ENCODE results near the gene RARS1. TPM values are rescaled to one million over a fixed set of nuclear protein-coding genes. Genes with fewer than 3 reads are reported as not detected.

RARS1 gene
- total RNA-seq, 4 donors from 2014 or later, result 51.3 to 89.1 (median 75.9) TPM

DNA sequence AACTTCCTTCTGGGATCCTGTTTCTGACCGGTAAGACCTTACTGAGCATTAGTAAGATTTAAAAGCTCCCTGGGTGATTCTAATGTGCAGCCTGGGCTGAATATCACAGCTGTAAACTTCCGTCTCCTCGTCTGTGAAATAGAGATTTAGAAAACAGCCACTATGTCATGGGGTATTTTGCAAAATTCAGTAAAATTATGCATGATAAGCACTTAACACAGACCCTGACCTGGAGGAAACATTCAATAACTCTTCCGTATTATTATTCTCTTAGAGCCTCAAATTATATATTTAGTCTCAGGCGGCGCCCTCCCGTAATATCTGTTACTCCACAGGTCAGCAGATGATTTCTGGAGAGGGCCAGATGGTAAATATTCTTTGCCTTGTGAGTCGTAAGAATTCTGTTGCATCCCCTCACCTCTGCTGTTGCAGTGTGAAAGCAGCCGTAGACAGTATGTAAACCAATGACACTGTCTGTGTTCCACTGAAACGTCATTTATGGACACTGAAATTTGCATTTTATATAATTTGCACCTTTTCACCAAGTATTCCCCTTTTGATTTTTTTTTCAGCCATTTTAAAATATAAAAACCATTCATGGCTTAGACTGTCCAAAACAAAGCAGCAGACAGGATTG lies 39.2 kb upstream of the RARS1 start:
- H3K27ac ChIP-seq, result no peak overlapping the region
- no peak for ATAC-seq
- H3K4me1 ChIP-seq, result no peaks in the 10 kb centered on the region
- H3K36me3 ChIP-seq, result no peaks in the 10 kb centered on the region
- no peak overlapping the region for H3K4me3 ChIP-seq
- TF ChIP-seq EP300 (IDR thresholded peaks at IDR 0.05), result no peak
- no peak for TF ChIP-seq POLR2A (IDR thresholded peaks at IDR 0.05)
- TF ChIP-seq POLR2AphosphoS5 (IDR thresholded peaks at IDR 0.05), result no peak
- TF ChIP-seq, protein P1, sequence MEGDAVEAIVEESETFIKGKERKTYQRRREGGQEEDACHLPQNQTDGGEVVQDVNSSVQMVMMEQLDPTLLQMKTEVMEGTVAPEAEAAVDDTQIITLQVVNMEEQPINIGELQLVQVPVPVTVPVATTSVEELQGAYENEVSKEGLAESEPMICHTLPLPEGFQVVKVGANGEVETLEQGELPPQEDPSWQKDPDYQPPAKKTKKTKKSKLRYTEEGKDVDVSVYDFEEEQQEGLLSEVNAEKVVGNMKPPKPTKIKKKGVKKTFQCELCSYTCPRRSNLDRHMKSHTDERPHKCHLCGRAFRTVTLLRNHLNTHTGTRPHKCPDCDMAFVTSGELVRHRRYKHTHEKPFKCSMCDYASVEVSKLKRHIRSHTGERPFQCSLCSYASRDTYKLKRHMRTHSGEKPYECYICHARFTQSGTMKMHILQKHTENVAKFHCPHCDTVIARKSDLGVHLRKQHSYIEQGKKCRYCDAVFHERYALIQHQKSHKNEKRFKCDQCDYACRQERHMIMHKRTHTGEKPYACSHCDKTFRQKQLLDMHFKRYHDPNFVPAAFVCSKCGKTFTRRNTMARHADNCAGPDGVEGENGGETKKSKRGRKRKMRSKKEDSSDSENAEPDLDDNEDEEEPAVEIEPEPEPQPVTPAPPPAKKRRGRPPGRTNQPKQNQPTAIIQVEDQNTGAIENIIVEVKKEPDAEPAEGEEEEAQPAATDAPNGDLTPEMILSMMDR (IDR thresholded peaks at IDR 0.05), result no peak
- H3K27me3 ChIP-seq, result no peaks in the 10 kb centered on the region
- no peaks in the 10 kb centered on the region for H3K9me3 ChIP-seq
- 73 to 85% methylated on average over 8 to 10 of the region's 10 CpGs for WGBS, 2 donors (ENCODE audit: low coverage in 1 of 2)

DNA sequence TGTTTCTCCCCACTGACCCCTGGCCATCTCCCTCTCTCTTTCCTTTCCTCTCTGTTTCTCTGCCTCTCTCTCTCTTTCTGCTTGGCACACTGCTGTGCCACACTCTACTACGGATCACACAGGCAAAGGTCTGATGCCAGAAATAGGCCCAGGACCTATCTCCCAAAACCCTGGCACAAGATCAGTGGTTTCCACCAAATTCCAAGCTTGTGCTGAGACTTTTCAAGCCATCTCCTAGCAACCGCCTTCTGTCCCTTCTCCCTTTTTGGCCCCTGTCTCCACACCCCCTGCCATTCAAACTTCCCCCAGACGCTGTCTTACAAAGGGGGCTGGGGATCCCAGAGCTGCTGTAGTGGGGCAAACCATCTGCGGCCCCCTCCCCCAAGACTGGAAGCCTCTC lies 38.5 kb upstream of the RARS1 start:
- Histone ChIP-seq H3K4me1 (no peaks in the 10 kb centered on the region), H3K27me3 (no peaks in the 10 kb centered on the region), H3K4me3 (no peak overlapping the region), H3K9me3 (no peaks in the 10 kb centered on the region), H3K27ac (no peak overlapping the region), H3K36me3 (no peaks in the 10 kb centered on the region)
- WGBS, 2 donors (ENCODE audit: low coverage in 1 of 2), result 29 to 58% methylated on average over 1 to 3 of the region's 4 CpGs
- TF ChIP-seq POLR2A (IDR thresholded peaks at IDR 0.05) (no peak), POLR2AphosphoS5 (IDR thresholded peaks at IDR 0.05) (no peak)
- TF ChIP-seq, protein P1 (IDR thresholded peaks at IDR 0.05), result no peak
- ATAC-seq, result no peak

DNA sequence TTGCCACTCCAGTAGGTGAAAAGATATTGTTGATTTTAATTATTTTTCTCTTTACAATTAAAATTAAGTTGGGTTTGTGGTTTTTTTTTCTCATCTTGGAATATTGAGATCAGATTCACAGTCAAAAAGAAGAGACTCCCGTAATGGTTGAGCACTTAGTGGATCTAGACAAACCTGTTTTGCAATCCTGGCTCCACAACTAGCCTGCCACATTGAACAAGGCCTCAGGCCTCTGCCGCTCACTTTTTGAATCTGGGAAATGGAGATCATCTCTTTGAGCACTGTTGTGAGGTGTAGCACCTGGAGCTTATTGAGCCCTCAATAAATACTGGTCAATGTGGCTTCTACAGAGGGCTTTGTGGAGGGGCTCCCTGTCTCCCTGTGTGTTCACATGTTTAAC lies 37.1 kb upstream of the RARS1 start:
- H3K36me3 ChIP-seq, result no peaks in the 10 kb centered on the region
- no peaks in the 10 kb centered on the region for H3K4me1 ChIP-seq
- WGBS, 2 donors (ENCODE audit: low coverage in 1 of 2), result 93 to 100% methylated on average over 2 of the region's 2 CpGs
- H3K9me3 ChIP-seq, result no peaks in the 10 kb centered on the region
- TF ChIP-seq POLR2A (IDR thresholded peaks at IDR 0.05) (no peak), POLR2AphosphoS5 (IDR thresholded peaks at IDR 0.05) (no peak), EP300 (IDR thresholded peaks at IDR 0.05) (no peak)
- TF ChIP-seq, protein P1 (IDR thresholded peaks at IDR 0.05), result no peak
- ATAC-seq, result no peak
- no peaks in the 10 kb centered on the region for H3K27me3 ChIP-seq
- H3K4me3 ChIP-seq, result no peak overlapping the region
- no peak overlapping the region for H3K27ac ChIP-seq

DNA sequence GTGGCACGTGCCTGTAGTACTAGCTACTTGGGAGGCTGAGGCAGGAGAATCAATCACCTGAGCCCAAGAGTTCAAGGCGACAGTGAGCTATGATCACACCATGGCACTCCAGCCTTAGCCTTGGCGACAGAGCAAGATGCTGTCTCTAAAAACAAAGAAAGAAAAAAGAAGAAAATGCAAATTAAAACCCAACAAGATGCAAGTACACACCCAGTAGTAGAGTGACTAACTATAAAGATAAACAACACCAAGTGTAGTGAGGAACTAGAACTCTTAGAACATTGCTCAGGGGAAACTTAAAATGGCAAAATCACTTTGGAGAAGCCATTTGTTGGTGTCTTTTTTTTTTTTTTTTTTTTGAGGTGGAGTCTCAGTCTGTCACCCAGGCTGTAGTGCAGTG lies 34.7 kb upstream of the RARS1 start:
- H3K36me3 ChIP-seq, result no peaks in the 10 kb centered on the region
- no peak for ATAC-seq
- H3K9me3 ChIP-seq, result no peaks in the 10 kb centered on the region
- 83 to 95% methylated on average over 3 of the region's 3 CpGs for WGBS, 2 donors (ENCODE audit: low coverage in 1 of 2)
- TF ChIP-seq POLR2A (IDR thresholded peaks at IDR 0.05) (no peak), EP300 (IDR thresholded peaks at IDR 0.05) (no peak), POLR2AphosphoS5 (IDR thresholded peaks at IDR 0.05) (no peak)
- TF ChIP-seq, protein P1 (IDR thresholded peaks at IDR 0.05), result no peak
- no peak overlapping the region for H3K27ac ChIP-seq
- no peak overlapping the region for H3K4me3 ChIP-seq
- H3K4me1 ChIP-seq, result no peaks in the 10 kb centered on the region
- no peaks in the 10 kb centered on the region for H3K27me3 ChIP-seq

DNA sequence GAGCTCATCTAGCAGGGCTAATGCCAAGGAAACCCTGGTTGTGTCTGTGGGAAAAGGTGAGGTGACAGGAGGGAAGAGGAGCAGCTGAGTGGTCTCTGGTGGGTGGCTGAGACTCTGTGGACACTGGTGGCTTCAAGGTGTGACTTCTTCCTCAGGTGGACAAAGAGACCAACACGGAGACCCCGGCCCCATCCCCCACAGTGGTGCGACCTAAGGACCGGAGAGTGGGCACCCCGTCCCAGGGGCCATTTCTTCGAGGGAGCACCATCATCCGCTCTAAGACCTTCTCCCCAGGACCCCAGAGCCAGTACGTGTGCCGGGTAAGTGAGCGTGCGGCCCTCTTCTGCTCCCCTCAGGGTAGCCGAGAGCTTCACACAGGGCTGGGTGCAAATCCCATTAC lies 31.1 kb upstream of the RARS1 start:
- Histone ChIP-seq H3K9me3 (no peaks in the 10 kb centered on the region), H3K4me1 (no peaks in the 10 kb centered on the region), H3K27ac (no peak overlapping the region), H3K4me3 (no peak overlapping the region), H3K27me3 (no peaks in the 10 kb centered on the region), H3K36me3 (no peaks in the 10 kb centered on the region)
- no peak for TF ChIP-seq POLR2A (IDR thresholded peaks at IDR 0.05)
- no peak for TF ChIP-seq POLR2AphosphoS5 (IDR thresholded peaks at IDR 0.05)
- TF ChIP-seq, protein P1 (IDR thresholded peaks at IDR 0.05), result no peak
- no peak for TF ChIP-seq EP300 (IDR thresholded peaks at IDR 0.05)
- 80 to 92% methylated on average over 3 to 7 of the region's 12 CpGs for WGBS, 2 donors (ENCODE audit: low coverage in 1 of 2)
- ATAC-seq, result no peak

All from gastroesophageal sphincter (tissue), 4 donors.